HFF-Myc (cell line): ENCODE data around the gene PPP1R3G.

Source experiments
- DNase-seq: peaks from one replicate; pipeline ENCODE4 v3.0.0-alpha.2; 2011; ENCODE audit warnings: low read depth; ENCODE audit errors: extremely low read depth
- H3K4me3 ChIP-seq: replicated peaks from 2 replicates; pipeline ENCODE4 v1.5.1; 2011; ENCODE audit warnings: low read depth, mild to moderate bottlenecking, control low read depth, low read length
- CTCF ChIP-seq: IDR thresholded peaks from 2 replicates; pipeline ENCODE4 v1.5.1; 2012; ENCODE audit warnings: mild to moderate bottlenecking, low read depth, low read length, control low read depth; ENCODE audit errors: missing control alignments

Gene PPP1R3G

GRCh38 chr6:5084781-5085647 lies at the start of gene PPP1R3G:
Gene PPP1R3G (plus strand): TSS chr6:5085341. CDS start chr6:5085486, 145 bp downstream.
- no peak for TF ChIP-seq CTCF
- DNase-seq: no peak
- H3K4me3 ChIP-seq: peak within 1 kb of the TSS; percentile 46

- DNase-seq: no peak
- H3K4me3 ChIP-seq: no peak overlapping the region
- no peak for TF ChIP-seq CTCF
Observed at GRCh38 chr6:5036269-5036668, 48.9 kb upstream of the PPP1R3G start.

- TF ChIP-seq CTCF: no peak
- no peak overlapping the region for H3K4me3 ChIP-seq
Observed at GRCh38 chr6:5041955-5042354, 43.2 kb upstream of the PPP1R3G start.

GRCh38 chr6:5042436-5042835 lies 42.7 kb upstream of the PPP1R3G start:
- no peak for DNase-seq
- no peak overlapping the region for H3K4me3 ChIP-seq
- TF ChIP-seq CTCF: no peak

More at GRCh38 chr6:5041955-5042354, 43.2 kb upstream of the PPP1R3G start:
- DNase-seq: no peak

- peak; percentile 27 for DNase-seq
- no peak overlapping the region for H3K4me3 ChIP-seq
- TF ChIP-seq CTCF: no peak
Observed at GRCh38 chr6:5044866-5045265, 40.3 kb upstream of the PPP1R3G start.

- no peak for DNase-seq
- no peak for TF ChIP-seq CTCF
- no peak overlapping the region for H3K4me3 ChIP-seq
Observed at GRCh38 chr6:5045416-5045815, 39.7 kb upstream of the PPP1R3G start.

GRCh38 chr6:5046430-5046829 lies 38.7 kb upstream of the PPP1R3G start:
- no peak overlapping the region for H3K4me3 ChIP-seq
- no peak for DNase-seq
- TF ChIP-seq CTCF: no peak
